CD14-positive monocyte (primary cell): ENCODE measurements around the gene DPP10. TPM values are rescaled to one million over a fixed set of nuclear protein-coding genes. Genes with fewer than 3 reads are reported as not detected.

Source experiments
- DNase-seq, 3 donors: peaks; one replicate each; pipeline ENCODE4 v3.0.0-alpha.2; 2011 to 2022
- H2AFZ ChIP-seq: 2 replicates; pipeline ENCODE4 v1.6.0; 2012; ENCODE audit warnings: mild to moderate bottlenecking, low read depth, low read length, inconsistent platforms; ENCODE audit not compliant: insufficient read depth, poor library complexity, severe bottlenecking
- H3K27ac ChIP-seq, 2 donors: 1 replicate in 1 of 2; 2 replicates in 1 of 2; pipeline ENCODE4 v1.5.1; 2012 to 2013; ENCODE audit warnings: low read length in 2 of 2, control low read depth in 1 of 2, inconsistent platforms in 1 of 2, low read depth in 1 of 2, mild to moderate bottlenecking in 1 of 2
- H3K27me3 ChIP-seq, 2 donors: one replicate each; pipeline versions ENCODE4 v1.6.0 to v1.6.1; 2011 to 2013; ENCODE audit warnings: low read length in 2 of 2; ENCODE audit not compliant: control insufficient read depth in 2 of 2, insufficient read depth in 2 of 2
- H3K36me3 ChIP-seq, 2 donors: replicated peaks in 1 of 2; 1 replicate in 1 of 2; 2 replicates in 1 of 2; pipeline versions ENCODE4 v1.5.1 to v1.6.1; 2012 to 2013; ENCODE audit warnings: low read length in 2 of 2, control low read depth in 1 of 2, inconsistent platforms in 1 of 2, mild to moderate bottlenecking in 1 of 2; ENCODE audit not compliant: insufficient read depth in 2 of 2, control insufficient read depth in 1 of 2
- H3K4me1 ChIP-seq, 2 donors: 1 replicate in 1 of 2; 2 replicates in 1 of 2; pipeline versions ENCODE4 v1.5.1 to v1.6.1; 2012 to 2013; ENCODE audit warnings: low read length in 2 of 2, control low read depth in 1 of 2, inconsistent platforms in 1 of 2, mild to moderate bottlenecking in 1 of 2, moderate library complexity in 1 of 2; ENCODE audit not compliant: insufficient read depth in 2 of 2, control insufficient read depth in 1 of 2
- H3K4me2 ChIP-seq: replicated peaks from 2 replicates; pipeline ENCODE3; 2012; ENCODE audit warnings: low read length, moderate library complexity, mild to moderate bottlenecking; ENCODE audit not compliant: poor library complexity, severe bottlenecking; ENCODE audit errors: extremely low read depth
- H3K4me3 ChIP-seq, 3 experiments: fragments of 200-600 bp in 1 of 3; sonication (generic) in 1 of 3; replicated peaks in 1 of 3; 1 replicate in 2 of 3; 2 replicates in 1 of 3; pipeline ENCODE4 v1.5.1; 2011 to 2013; ENCODE audit warnings: low read length in 3 of 3, mild to moderate bottlenecking in 3 of 3, control low read depth in 2 of 3, low read depth in 2 of 3, inconsistent platforms in 1 of 3, moderate library complexity in 1 of 3
- H3K79me2 ChIP-seq: 2 replicates; pipeline ENCODE4 v1.6.0; 2012; ENCODE audit warnings: mild to moderate bottlenecking, control low read depth, inconsistent platforms, low read length, moderate library complexity; ENCODE audit not compliant: insufficient read depth
- H3K9ac ChIP-seq: 2 replicates; pipeline ENCODE4 v1.6.0; 2017; ENCODE audit warnings: low read length, mild to moderate bottlenecking; ENCODE audit not compliant: insufficient read depth, poor library complexity, severe bottlenecking
- H3K9me3 ChIP-seq, 2 donors: replicated peaks in 1 of 2; 1 replicate in 1 of 2; 2 replicates in 1 of 2; pipeline versions ENCODE4 v1.5.1 to v1.6.1; 2012 to 2013; ENCODE audit warnings: low read length in 2 of 2, control low read depth in 1 of 2; ENCODE audit not compliant: control insufficient read depth in 1 of 2, insufficient read depth in 1 of 2
- H4K20me1 ChIP-seq: 2 replicates; pipeline ENCODE4 v1.6.0; 2012; ENCODE audit warnings: mild to moderate bottlenecking, low read length, control low read depth, moderate library complexity; ENCODE audit not compliant: insufficient read depth
- H3K27ac Mint-ChIP-seq, 7 donors: one replicate each; pipeline ENCODE4 v1.8.0; 2020; ENCODE audit warnings: mild to moderate bottlenecking in 7 of 7, mixed read lengths in 7 of 7, moderate library complexity in 6 of 7, inconsistent platforms in 2 of 7
- H3K27me3 Mint-ChIP-seq, 3 donors: one replicate each; pipeline ENCODE4 v1.8.0; 2021 to 2022; ENCODE audit warnings: low read depth in 3 of 3, mild to moderate bottlenecking in 3 of 3, mixed read lengths in 3 of 3, moderate library complexity in 3 of 3, inconsistent platforms in 1 of 3
- H3K36me3 Mint-ChIP-seq, 2 donors: one replicate each; pipeline ENCODE4 v1.8.0; 2020; ENCODE audit warnings: mixed read lengths in 2 of 2, inconsistent platforms in 1 of 2, mild to moderate bottlenecking in 1 of 2
- H3K4me1 Mint-ChIP-seq: one replicate; pipeline ENCODE4 v1.8.0; 2020; ENCODE audit warnings: mild to moderate bottlenecking, mixed read lengths
- H3K4me3 Mint-ChIP-seq, 2 donors: one replicate each; pipeline ENCODE4 v1.8.0; 2020; ENCODE audit warnings: mild to moderate bottlenecking in 2 of 2, mixed read lengths in 2 of 2, moderate library complexity in 1 of 2
- H3K9me3 Mint-ChIP-seq, 7 donors: one replicate each; pipeline ENCODE4 v1.8.0; 2020 to 2022; ENCODE audit warnings: mixed read lengths in 7 of 7, mild to moderate bottlenecking in 6 of 7, moderate library complexity in 6 of 7, inconsistent platforms in 2 of 7
- CTCF ChIP-seq: fragments of 200-600 bp; IDR thresholded peaks from one replicate; pipeline ENCODE4 v1.8.0; 2022; ENCODE audit warnings: antibody characterized with exemption, mild to moderate bottlenecking
- WGBS: methylation state at CpG from one replicate; pipeline ENCODE4 v1.1.5; 2013; ENCODE audit warnings: missing lambda C conversion rate; ENCODE audit not compliant: insufficient coverage; 5-methylcytosine and 5-hydroxymethylcytosine counted together
- intact Hi-C, 2 donors: fragments of 100-400 bp; cut with micrococcal nuclease; formaldehyde crosslinking; loops; one replicate each; pipeline versions ENCODE4 v1.15.0 to v1.15.1; 2023
- polyA plus RNA-seq, 3 donors: library from polyadenylated mRNA; depleted of rRNA in 1 of 3; unstranded in 2 of 3; stranded (reverse) in 1 of 3; fragments of 300-500 nt in 2 of 3; fragments of >200 nt in 1 of 3; fragmentation: Illumina TruSeq in 2 of 3; gene quantifications; 1 replicate in 2 of 3; 2 replicates in 1 of 3; pipeline ENCODE4 v1.2.3, GENCODE V29; 2012 to 2021

Gene DPP10
- polyA plus RNA-seq, 3 donors = not detected

DNA sequence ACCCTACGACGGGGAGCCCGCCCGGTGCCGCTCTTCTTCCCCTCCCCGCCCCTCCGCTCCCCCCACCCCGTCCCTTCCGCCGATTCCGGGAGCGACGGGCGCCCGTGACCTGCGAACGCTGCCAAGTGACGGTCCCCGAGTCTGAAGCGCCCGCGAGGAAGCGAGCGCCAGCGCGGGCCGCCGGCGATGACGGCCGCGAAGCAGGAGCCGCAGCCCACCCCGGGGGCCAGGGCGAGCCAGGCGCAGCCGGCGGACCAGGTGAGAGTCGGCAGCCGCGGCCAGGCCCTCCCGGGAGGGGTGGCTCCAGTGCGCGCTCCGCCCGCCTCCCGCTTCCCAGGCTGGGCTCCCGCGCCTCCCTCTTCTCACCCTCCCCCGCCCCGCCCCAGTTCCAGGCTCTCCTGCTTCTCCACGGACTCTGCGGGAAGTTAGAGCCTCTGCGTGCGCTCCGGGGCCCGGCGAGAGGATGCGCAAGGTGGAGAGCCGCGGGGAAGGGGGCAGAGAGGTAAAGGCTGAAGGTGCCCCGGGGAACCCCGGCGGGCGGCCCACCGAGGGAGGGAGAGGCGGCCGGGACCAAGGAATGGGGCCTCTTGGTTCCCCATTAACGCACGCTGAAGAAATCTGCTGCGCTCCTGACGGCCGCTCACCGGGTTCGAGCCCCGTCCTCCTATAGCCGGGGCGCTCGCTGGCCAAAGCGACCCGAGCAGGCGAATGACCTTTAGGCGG lies 719.5 kb downstream of the DPP10 start:
- peaks cover 12 to 38% of the 10 kb centered on the region in 2 donors for H3K27me3 ChIP-seq
- no peak overlapping the region for H3K4me3 ChIP-seq
- no peak for TF ChIP-seq CTCF
- H3K36me3 ChIP-seq = no peaks in the 10 kb centered on the region
- no peak for DNase-seq
- peaks cover 3% of the 10 kb centered on the region for H3K4me1 Mint-ChIP-seq
- no peak overlapping the region for H3K27ac Mint-ChIP-seq
- WGBS = 2% methylated on average over 72 of the region's 83 CpGs
- peaks cover 0 to 10% (median 6%) of the 10 kb centered on the region in 7 donors for H3K9me3 Mint-ChIP-seq
- H3K9ac ChIP-seq = no peak overlapping the region
- H3K79me2 ChIP-seq = no peaks in the 10 kb centered on the region
- intact Hi-C loops = no loop called here
- H3K27ac ChIP-seq = no peak overlapping the region
- H3K4me3 Mint-ChIP-seq = peak overlapping the region in 1 of 2 donors; percentile 79
- peaks cover 0 to 3% of the 10 kb centered on the region in 2 donors for H3K36me3 Mint-ChIP-seq
- peaks cover 34 to 39% (median 34%) of the 10 kb centered on the region in 3 donors for H3K27me3 Mint-ChIP-seq
- H3K9me3 ChIP-seq = peaks cover 0 to 5% of the 10 kb centered on the region in 2 donors
- H2AFZ ChIP-seq = no peak overlapping the region
- H4K20me1 ChIP-seq = no peaks in the 10 kb centered on the region
- peaks cover 0 to 13% of the 10 kb centered on the region in 2 donors for H3K4me1 ChIP-seq
- no peak overlapping the region for H3K4me2 ChIP-seq

- Mint-ChIP-seq H3K4me1 (peaks cover 3% of the 10 kb centered on the region), H3K27me3 (peaks cover 34 to 39% (median 38%) of the 10 kb centered on the region in 3 donors), H3K9me3 (peaks cover 0 to 10% (median 6%) of the 10 kb centered on the region in 7 donors), H3K4me3 (peak overlapping the region in 1 of 2 donors; percentile 79), H3K36me3 (peaks cover 0 to 3% of the 10 kb centered on the region in 2 donors), H3K27ac (no peak overlapping the region)
- H3K27me3 ChIP-seq = peaks cover 12 to 38% of the 10 kb centered on the region in 2 donors
- 4% methylated on average over 42 of the region's 49 CpGs for WGBS
- no peak for DNase-seq
- no peaks in the 10 kb centered on the region for H4K20me1 ChIP-seq
- H3K9ac ChIP-seq = no peak overlapping the region
- H2AFZ ChIP-seq = no peak overlapping the region
- peaks cover 0 to 5% of the 10 kb centered on the region in 2 donors for H3K9me3 ChIP-seq
- no peaks in the 10 kb centered on the region for H3K36me3 ChIP-seq
- no peak for TF ChIP-seq CTCF
- H3K27ac ChIP-seq = no peak overlapping the region
- no peak overlapping the region for H3K4me3 ChIP-seq
- H3K4me2 ChIP-seq = no peak overlapping the region
- peaks cover 0 to 13% of the 10 kb centered on the region in 2 donors for H3K4me1 ChIP-seq
- H3K79me2 ChIP-seq = no peaks in the 10 kb centered on the region
- intact Hi-C loops = no loop called here
Measured at GRCh38 chr2:115162494-115163293, 720.3 kb downstream of the DPP10 start.
